GM12865 (cell line): ENCODE data around the gene FOXN3.

Experiments used
- DNase-seq: peaks from one replicate; pipeline ENCODE4 v3.0.0; 2010; ENCODE audit warnings: low read depth
- H3K4me3 ChIP-seq: 2 replicates; pipeline ENCODE4 v1.5.1; 2011; ENCODE audit warnings: mild to moderate bottlenecking, low read depth, low read length, control low read depth
- TF ChIP-seq, protein P1 (sequence below): IDR thresholded peaks from 2 replicates; pipeline ENCODE4 v1.5.1; 2011; ENCODE audit warnings: low read length, control low read depth, low read depth, inconsistent platforms; ENCODE audit not compliant: insufficient read depth; ENCODE audit errors: missing control alignments

The FOXN3 gene

DNA sequence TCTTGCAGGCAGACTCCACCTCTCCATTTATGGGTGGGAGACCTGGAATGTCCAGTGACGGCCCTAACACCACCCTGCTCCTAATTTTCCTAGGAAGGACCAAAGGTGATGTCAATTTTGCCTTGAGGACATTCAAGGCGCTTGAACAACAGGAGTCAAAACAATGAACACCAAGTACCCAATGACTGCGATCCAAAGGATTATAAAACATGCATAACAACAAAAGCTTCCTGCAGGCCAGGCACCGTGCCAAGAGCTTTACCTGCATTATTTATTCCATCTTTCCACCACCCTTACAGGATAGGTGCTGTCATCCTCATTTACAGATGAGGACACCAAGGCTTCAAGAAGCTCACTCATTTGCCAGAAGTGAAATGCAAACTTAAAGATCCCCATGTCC lies 15.2 kb upstream of the FOXN3 start:
- TF ChIP-seq, protein P1, sequence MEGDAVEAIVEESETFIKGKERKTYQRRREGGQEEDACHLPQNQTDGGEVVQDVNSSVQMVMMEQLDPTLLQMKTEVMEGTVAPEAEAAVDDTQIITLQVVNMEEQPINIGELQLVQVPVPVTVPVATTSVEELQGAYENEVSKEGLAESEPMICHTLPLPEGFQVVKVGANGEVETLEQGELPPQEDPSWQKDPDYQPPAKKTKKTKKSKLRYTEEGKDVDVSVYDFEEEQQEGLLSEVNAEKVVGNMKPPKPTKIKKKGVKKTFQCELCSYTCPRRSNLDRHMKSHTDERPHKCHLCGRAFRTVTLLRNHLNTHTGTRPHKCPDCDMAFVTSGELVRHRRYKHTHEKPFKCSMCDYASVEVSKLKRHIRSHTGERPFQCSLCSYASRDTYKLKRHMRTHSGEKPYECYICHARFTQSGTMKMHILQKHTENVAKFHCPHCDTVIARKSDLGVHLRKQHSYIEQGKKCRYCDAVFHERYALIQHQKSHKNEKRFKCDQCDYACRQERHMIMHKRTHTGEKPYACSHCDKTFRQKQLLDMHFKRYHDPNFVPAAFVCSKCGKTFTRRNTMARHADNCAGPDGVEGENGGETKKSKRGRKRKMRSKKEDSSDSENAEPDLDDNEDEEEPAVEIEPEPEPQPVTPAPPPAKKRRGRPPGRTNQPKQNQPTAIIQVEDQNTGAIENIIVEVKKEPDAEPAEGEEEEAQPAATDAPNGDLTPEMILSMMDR: no peak
- no peak overlapping the region for H3K4me3 ChIP-seq
- DNase-seq: no peak

DNA sequence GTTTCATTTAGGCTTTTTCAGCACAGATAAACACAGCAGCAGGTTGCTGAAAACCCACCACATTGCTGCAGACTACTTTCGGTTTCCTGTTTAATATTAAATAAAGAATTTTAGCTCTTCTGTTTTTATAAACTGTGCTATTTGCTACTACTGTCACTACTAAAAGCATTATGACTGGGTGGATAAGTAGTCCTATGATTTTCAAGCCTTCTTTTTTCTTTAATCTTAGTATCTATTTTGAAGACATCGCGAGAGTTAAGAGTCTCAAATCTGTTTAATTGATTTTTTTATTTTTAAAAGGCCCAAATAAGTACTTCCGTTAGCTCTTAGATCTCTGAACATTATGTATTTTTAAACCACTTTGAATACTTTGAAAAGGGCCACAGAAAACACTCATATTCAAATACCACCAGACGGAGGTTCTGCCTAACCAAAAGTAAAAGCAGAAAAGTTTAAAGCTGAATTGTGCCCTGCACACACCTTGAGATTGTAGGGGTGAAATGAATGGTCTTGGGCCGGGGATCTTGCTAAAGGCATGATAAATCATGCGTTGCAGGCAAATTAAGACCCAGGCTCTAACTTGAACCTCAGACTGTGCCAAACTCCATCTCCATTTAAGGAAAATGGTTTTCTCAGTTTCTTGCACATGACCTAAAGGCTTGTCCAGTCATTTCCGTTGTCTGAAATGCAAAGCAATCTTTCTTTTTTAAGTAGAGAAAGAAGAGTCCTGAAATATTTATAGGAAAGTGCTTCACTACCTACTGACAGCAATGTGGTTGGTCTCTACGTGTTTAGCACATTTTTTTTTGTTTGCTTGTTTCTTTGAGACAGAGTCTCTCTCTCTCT lies 13.6 kb upstream of the FOXN3 start:
- peak overlapping the region; percentile 75 for H3K4me3 ChIP-seq
- TF ChIP-seq, protein P1: no peak
- DNase-seq: peak; percentile 98

DNA sequence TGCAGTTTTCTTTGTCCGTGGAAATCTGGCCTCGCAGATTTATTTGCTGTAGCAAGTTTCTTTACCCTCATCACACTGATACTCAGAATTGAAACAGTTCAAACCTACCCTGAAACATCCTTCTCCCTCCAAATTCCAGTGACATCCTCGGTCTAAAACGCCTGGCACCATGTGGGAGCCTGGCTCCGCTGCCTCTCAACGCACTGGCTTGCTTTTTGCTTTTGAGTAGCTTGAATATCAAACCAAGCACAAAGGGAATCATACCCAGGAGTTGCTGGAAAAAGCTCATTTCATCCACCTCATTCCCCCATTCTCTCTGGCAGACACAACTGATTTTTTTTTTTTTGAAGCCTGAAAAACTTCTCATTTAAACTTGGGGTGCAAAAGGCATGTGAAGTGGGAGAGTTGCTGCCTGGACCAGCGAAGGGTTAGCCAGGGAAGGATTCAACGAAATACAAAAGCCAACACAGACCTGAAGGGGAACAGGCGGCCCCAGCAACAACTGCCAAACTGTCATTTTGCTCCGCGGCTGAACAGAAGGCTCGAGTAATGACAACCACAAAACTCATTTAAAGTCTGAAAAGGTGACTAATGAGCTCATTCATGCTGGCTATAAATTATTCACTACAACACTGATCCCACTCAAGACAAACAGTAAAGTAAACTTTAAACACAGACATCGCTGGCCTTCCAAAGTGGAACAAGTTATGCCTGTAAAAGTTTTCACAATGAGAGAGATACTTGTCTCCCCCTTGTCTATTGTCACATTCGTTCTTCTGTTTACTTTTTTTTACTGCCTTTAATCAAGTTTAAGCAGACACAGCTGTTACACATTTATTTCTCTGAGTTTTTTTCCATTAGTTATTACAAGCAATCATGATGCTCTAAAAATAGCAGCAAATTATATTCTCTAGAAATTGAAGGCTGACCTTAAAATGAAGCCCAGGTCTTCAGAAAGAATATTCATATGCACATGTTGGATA lies 12.5 kb upstream of the FOXN3 start:
- TF ChIP-seq, protein P1: no peak
- DNase-seq: peak; percentile 64
- H3K4me3 ChIP-seq: peak overlapping the region; percentile 75

DNA sequence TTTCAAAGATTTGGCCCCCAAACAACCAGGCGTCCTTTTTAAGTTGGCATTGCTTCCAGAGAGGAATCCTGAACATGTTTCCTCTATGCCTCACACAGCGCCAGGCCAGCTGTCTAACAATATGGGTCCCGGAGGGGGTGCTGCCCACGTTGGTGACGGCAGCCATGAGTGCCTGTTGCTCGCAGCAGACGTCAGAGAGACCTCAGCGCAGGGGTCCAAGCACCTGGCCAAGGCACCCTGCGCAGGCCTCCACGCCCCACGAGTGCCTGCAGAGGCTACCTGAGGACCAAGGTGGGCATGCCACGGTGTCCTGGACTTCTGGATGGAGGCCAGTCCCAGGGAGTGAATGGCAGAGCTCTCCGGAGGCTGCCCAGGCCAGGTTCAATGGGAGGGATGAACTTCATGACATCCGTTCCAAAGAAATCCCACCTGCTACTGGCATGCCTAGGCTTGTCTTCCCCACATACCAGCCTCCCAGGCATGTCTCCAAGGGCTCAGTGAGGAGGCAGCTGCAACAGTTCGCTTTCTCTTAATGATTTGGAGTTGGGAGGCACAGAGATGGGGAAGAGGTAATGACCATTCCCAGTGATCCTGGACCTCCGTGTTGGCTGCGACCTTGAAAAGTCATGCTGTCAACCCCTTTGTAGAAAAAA lies 11.6 kb upstream of the FOXN3 start:
- TF ChIP-seq, protein P1: no peak
- H3K4me3 ChIP-seq: no peak overlapping the region
- no peak for DNase-seq

DNA sequence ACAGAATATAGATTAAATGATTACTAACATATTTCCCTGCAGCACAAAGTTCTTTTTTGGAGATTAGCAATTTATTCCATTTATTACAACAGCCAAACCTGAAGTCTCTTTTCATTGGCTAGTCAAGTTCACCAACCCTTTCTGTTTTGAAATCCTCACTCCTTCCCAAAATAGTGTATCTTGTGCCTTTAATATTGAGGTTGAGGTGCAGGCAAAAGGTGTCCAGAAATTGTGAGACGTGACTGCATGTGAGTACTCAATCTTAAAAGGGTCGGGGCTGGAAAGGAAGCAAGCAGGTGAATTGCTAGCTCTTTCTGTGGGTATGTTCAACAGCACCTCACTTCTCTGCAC lies 11.1 kb upstream of the FOXN3 start:
- no peak for DNase-seq
- TF ChIP-seq, protein P1: no peak
- H3K4me3 ChIP-seq: no peak overlapping the region

DNA sequence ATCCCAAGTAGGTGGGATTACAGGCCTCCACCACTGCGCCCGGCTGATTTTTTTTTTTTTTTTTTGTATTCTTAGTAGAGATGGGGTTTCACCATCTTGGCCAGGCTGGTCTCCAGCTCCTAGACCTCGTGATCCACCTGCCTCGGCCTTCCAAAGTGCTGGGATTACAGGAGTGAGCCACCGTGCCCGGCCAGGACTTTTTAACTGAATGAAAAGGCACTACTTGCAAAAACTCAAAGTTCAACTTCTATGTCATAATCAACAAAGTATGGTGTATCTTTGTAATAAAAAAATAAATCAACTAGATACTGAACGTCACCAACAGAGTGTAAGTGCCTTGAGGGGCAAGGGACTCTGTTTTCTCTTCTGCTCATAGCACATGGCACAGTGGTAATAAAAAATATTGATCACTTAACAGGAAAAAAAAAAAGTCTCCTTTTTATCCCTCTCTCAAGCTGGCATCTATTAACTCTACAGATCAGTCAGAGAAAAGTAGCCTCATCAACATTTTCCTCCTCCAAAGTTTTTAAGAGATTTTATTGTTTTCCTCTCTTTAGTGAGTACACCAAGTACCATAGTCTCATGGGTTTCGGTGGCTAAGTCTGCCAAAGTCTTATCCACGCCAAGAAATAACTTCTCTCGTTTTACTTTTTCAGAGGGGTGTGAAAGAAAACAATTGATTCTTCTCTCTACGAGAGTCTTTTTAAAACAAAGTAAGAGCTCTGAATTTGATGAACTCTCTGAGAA lies 10.6 kb upstream of the FOXN3 start:
- DNase-seq: no peak
- H3K4me3 ChIP-seq: no peak overlapping the region
- TF ChIP-seq, protein P1: no peak
